Measurements from ENCODE around the gene TRIM2.

DNA sequence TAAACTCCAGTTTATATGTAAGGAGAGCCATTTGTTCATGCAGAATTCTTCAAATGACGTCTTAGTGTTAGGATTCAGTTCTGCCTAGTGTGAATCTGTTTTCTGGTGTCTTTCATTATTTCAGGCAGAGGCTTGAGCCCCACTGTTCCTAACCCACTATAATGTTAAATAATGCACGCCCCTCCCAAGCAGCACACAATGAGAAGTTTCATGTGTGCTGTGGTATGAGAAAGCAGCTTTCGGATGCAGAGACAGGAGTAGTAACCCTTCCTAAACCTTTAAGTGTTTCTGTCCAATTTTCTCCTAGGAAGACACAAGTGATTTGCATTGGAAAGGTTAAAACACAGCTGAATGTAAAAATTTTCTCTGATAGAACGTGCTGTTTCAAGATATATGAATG, 54.5 kb downstream of the TRIM2 start:
- TF ChIP-seq POLR2A (IDR thresholded peaks at IDR 0.05) = no peak
- TF ChIP-seq, protein P1, sequence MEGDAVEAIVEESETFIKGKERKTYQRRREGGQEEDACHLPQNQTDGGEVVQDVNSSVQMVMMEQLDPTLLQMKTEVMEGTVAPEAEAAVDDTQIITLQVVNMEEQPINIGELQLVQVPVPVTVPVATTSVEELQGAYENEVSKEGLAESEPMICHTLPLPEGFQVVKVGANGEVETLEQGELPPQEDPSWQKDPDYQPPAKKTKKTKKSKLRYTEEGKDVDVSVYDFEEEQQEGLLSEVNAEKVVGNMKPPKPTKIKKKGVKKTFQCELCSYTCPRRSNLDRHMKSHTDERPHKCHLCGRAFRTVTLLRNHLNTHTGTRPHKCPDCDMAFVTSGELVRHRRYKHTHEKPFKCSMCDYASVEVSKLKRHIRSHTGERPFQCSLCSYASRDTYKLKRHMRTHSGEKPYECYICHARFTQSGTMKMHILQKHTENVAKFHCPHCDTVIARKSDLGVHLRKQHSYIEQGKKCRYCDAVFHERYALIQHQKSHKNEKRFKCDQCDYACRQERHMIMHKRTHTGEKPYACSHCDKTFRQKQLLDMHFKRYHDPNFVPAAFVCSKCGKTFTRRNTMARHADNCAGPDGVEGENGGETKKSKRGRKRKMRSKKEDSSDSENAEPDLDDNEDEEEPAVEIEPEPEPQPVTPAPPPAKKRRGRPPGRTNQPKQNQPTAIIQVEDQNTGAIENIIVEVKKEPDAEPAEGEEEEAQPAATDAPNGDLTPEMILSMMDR (IDR thresholded peaks at IDR 0.05) = no peak

Data from heart left ventricle (tissue), 13 donors.